ENCODE measurements around the gene ALPP.
"Not testable (repeated sequence)": the region's sequence is repeated elsewhere in the genome, so short reads cannot be mapped to it uniquely, and the experiment has no call there.

The ALPP gene

GRCh38 chr2:232363064-232363783 lies 15.3 kb upstream of the ALPP start:
- not testable (repeated sequence) for DNase-seq (ENCODE audit: low read depth in 4 of 4, low spot score in 1 of 4)

GRCh38 chr2:232363784-232364615 lies 14.6 kb upstream of the ALPP start:
- no peak for DNase-seq (ENCODE audit: low read depth in 4 of 4, low spot score in 1 of 4)

GRCh38 chr2:232364806-232365594 lies 13.6 kb upstream of the ALPP start:
- DNase-seq (ENCODE audit: low read depth in 4 of 4, low spot score in 1 of 4), result not testable (repeated sequence)

GRCh38 chr2:232365621-232366321 lies 12.8 kb upstream of the ALPP start:
- DNase-seq (ENCODE audit: low read depth in 4 of 4, low spot score in 1 of 4), result no peak

GRCh38 chr2:232366461-232366860 lies 12.1 kb upstream of the ALPP start:
- DNase-seq (ENCODE audit: low read depth in 4 of 4, low spot score in 1 of 4), result not testable (repeated sequence)

- no peak for DNase-seq (ENCODE audit: low read depth in 4 of 4, low spot score in 1 of 4)
These were observed 11.5 kb upstream of the ALPP start for GRCh38 chr2:232367016-232367415.

GRCh38 chr2:232367591-232368233 lies 10.8 kb upstream of the ALPP start:
- DNase-seq (ENCODE audit: low read depth in 4 of 4, low spot score in 1 of 4), result no peak

- no peak for DNase-seq (ENCODE audit: low read depth in 4 of 4, low spot score in 1 of 4)
These were observed 10.2 kb upstream of the ALPP start for GRCh38 chr2:232368311-232368731.

- DNase-seq (ENCODE audit: low read depth in 4 of 4, low spot score in 1 of 4), result no peak
These were observed 9.2 kb upstream of the ALPP start for GRCh38 chr2:232369126-232369951.

GRCh38 chr2:232370007-232370406 lies 8.5 kb upstream of the ALPP start:
- not testable (repeated sequence) for DNase-seq (ENCODE audit: low read depth in 4 of 4, low spot score in 1 of 4)

GRCh38 chr2:232372231-232373208 lies 6.0 kb upstream of the ALPP start:
- no peak for DNase-seq (ENCODE audit: low read depth in 4 of 4, low spot score in 1 of 4)

GRCh38 chr2:232374356-232374755 lies 4.2 kb upstream of the ALPP start:
- no peak for DNase-seq (ENCODE audit: low read depth in 4 of 4, low spot score in 1 of 4)

- no peak for DNase-seq (ENCODE audit: low read depth in 4 of 4, low spot score in 1 of 4)
These were observed 3.4 kb upstream of the ALPP start for GRCh38 chr2:232375164-232375563.

- DNase-seq (ENCODE audit: low read depth in 4 of 4, low spot score in 1 of 4), result no peak
These were observed 2.3 kb upstream of the ALPP start for GRCh38 chr2:232376260-232376659.

GRCh38 chr2:232376713-232377112 lies 1.8 kb upstream of the ALPP start:
- DNase-seq (ENCODE audit: low read depth in 4 of 4, low spot score in 1 of 4), result no peak

GRCh38 chr2:232377319-232377718 lies 1.2 kb upstream of the ALPP start:
- no peak for DNase-seq (ENCODE audit: low read depth in 4 of 4, low spot score in 1 of 4)

GRCh38 chr2:232377841-232378734 lies 463 bp upstream of the ALPP start:
- no peak for DNase-seq (ENCODE audit: low read depth in 4 of 4, low spot score in 1 of 4)

Data from stimulated activated CD4-positive, alpha-beta T cell treated with anti-CD3 and anti-CD28 coated beads, Interleukin-1b, Interleukin-23, amount 100 ng/mL, for 24 hours (primary cell).